HFF-Myc (cell line): ENCODE results near the gene TMEM30B.
A peak's percentile ranks its signal among the peaks of the same experiment; 100 is the strongest.

Experiments used
- DNase-seq: peaks from one replicate; pipeline ENCODE4 v3.0.0-alpha.2; 2011; ENCODE audit warnings: low read depth; ENCODE audit errors: extremely low read depth
- H3K4me3 ChIP-seq: replicated peaks from 2 replicates; pipeline ENCODE4 v1.5.1; 2011; ENCODE audit warnings: low read depth, mild to moderate bottlenecking, control low read depth, low read length
- CTCF ChIP-seq: IDR thresholded peaks from 2 replicates; pipeline ENCODE4 v1.5.1; 2012; ENCODE audit warnings: mild to moderate bottlenecking, low read depth, low read length, control low read depth; ENCODE audit errors: missing control alignments

The TMEM30B gene

GRCh38 chr14:61262082-61262481 is 19.1 kb downstream of the TMEM30B start:
- TF ChIP-seq CTCF = no peak
- no peak overlapping the region for H3K4me3 ChIP-seq
- no peak for DNase-seq

DNA sequence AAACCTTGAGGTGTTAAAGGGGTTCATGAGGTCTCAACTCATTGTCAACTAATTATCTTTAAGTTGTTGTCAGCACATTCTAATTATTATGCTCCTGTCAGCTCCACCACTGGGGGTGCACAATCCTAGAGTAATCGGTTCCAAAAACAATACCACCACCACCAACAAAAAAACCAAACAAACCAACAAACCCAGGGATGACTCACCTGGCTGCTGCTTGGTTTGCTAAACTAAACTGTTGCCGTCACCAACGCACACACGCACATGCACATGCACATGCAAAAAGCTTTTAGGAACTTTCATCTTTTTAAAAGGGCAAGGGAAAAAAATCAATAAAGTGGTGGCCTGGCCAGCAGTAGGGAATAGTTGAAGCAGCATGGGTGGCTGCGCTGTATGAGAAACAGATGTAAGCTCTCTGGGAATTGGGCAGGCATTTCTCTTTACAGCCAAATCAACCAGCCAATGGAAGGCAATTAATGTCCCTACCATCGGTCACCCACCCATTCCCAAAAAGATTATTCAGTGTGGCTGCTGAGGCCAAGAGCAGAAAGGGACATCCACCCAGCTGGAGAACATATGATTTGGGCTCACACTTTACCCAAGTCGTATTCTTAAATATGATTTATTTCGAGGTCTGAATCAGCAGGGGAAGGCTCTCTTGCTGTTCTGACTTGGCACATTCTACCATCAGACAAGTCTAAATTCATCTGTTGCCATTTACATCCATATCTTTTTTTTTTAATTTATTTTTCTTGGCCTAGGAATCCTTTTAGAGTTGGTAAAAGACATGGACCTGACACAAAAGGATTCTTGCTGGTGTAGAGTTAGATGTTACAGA is 20.0 kb downstream of the TMEM30B start:
- peak; percentile 30 for TF ChIP-seq CTCF
- DNase-seq = peak; percentile 96
- H3K4me3 ChIP-seq = no peak overlapping the region

DNA sequence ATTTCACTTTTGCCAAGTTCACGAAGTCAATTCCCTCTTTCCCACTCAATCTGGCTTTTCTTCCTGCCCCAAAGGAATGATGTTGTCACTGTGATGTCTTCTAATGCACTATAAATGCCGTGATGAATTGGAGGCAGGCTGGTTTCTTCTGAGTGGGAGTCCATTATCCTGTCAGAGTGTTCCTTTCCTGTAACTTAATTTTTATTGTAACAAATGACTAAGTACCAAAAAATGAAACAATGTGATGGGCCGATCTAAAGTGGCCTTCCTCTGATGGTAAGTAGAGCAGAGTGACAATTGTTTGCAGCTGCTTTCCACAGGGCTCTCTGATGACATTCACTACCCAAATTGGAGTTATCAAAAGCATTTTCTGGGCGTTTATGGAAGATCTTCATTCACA is 22.2 kb downstream of the TMEM30B start:
- H3K4me3 ChIP-seq = no peak overlapping the region
- TF ChIP-seq CTCF = no peak
- DNase-seq = peak; percentile 90

- H3K4me3 ChIP-seq = no peak overlapping the region
- DNase-seq = no peak
- TF ChIP-seq CTCF = no peak
Measured at GRCh38 chr14:61257469-61258057, 23.6 kb downstream of the TMEM30B start.

GRCh38 chr14:61256826-61257468 is 24.2 kb downstream of the TMEM30B start:
- peak; percentile 42 for DNase-seq
- TF ChIP-seq CTCF = no peak
- no peak overlapping the region for H3K4me3 ChIP-seq

DNA sequence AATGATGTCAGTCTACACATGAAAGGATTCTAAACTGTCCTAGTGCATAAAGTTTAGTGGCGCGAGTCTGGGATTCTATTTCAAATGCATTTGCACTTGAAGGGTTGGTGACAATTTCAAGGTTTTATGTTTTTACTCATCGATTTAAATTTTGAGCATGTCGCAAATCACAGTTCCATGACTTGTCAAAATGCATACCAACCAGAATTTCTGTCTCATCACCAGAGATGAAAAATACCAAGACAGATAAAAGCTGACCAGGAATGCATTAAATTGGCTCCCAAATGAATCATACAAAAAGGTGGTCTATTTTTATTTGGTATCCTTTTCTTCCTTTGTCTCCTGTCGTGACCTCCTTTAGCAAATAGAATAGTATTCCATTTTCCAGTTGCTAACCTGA is 25.2 kb downstream of the TMEM30B start:
- H3K4me3 ChIP-seq = no peak overlapping the region
- DNase-seq = no peak
- TF ChIP-seq CTCF = no peak
